RPMI8226 (cell line): ENCODE results near the gene HES4.

Source experiments
- DNase-seq: peaks from one replicate; pipeline ENCODE4 v3.0.0-alpha.2; 2015

Gene HES4, protein sequence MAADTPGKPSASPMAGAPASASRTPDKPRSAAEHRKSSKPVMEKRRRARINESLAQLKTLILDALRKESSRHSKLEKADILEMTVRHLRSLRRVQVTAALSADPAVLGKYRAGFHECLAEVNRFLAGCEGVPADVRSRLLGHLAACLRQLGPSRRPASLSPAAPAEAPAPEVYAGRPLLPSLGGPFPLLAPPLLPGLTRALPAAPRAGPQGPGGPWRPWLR

GRCh38 chr1:999725-1000356 is at the start of gene HES4:
TSS of gene HES4 (minus strand) at chr1:1000097. CDS start at chr1:999973, 124 bp downstream.
- DNase-seq, result peak; percentile 91

- no peak for DNase-seq
These were observed 48.9 kb upstream of the HES4 start for GRCh38 chr1:1048765-1049164.

DNA sequence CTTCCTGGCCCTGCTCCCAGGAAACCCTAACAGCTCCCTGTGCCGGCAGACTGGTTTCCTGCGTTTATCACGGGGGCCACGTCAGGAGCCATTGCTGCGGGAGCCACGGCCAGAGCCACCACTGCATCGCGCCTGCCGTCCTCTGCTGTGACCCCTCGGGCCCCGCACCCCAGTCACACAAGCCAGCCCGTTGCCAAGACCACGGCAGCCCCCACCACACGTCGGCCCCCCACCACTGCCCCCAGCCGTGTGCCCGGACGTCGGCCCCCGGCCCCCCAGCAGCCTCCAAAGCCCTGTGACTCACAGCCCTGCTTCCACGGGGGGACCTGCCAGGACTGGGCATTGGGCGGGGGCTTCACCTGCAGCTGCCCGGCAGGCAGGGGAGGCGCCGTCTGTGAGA is 48.1 kb upstream of the HES4 start:
- DNase-seq, result no peak

GRCh38 chr1:1047407-1047806 is 47.5 kb upstream of the HES4 start:
- DNase-seq, result no peak

DNA sequence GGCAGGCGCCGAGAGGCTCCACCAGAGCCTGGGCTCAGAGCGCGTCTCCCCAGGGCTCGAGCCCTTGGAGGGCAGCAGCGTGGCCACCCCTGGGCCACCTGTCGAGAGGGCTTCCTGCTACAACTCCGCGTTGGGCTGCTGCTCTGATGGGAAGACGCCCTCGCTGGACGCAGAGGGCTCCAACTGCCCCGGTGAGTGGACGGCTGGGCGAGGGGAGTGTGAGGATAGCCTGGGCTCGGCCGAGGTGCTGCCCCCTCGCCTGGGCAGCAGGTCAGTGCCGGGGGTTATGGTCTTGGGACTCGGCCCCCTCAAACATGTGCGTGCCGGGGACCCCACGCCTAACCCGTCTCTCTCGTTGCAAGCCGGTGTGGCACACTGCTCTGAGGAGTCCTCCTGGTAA is 46.9 kb upstream of the HES4 start:
- no peak for DNase-seq

DNA sequence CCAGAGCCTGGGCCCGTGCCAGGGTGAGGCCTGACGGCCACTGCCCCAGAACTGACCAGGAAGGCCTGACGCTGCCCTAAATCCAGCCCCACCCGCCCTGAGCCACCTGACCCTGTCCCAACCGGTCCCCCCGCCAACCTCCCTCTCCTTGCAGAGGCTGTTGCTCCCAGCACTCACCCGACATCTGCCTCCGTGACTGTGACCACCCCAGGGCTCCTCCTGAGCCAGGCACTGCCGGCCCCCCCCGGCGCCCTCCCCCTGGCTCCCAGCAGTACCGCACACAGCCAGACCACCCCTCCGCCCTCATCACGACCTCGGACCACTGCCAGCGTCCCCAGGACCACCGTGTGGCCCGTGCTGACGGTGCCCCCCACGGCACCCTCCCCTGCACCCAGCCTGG is 46.3 kb upstream of the HES4 start:
- DNase-seq, result no peak

DNA sequence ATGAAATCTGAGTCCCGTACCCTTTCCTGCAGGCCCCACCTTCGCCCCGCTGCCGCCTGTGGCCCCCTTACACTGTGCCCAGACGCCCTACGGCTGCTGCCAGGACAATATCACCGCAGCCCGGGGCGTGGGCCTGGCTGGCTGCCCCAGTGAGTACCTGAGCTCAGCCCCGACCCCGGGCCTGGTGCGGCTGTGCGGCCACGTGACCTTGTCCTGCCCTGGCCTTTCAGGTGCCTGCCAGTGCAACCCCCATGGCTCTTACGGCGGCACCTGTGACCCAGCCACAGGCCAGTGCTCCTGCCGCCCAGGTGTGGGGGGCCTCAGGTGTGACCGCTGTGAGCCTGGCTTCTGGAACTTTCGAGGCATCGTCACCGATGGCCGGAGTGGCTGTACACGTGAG is 45.2 kb upstream of the HES4 start:
- no peak for DNase-seq

DNA sequence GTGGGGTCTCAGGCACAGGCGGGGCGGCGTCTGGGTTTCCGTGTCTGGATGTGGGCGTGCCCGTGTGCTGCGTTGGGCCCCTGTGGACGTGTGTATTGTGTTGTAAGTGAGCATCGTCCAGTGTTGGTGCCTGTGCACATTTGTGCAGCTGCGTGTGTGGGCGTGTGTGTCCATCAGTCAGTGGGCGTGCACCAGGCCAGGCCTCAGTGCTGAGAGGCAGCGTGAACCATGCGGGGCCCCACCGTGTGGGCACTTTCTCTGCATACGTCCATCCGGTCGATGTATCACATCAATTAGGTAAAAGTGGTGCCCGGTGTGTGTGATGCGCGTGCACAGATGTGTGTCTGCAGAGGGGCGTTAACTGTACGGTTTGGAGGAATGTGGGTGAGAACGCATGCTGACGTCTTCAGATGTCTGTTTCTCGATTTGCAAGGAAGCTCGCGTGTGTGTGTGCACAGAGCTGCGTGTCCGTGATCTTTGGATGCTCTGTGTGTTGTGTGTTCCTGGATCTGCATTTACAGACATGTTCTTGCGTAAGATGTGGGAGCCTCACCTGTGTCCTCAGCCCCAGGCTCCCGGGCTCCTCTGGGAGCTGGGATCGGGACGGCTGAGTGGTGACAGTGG is 44.7 kb upstream of the HES4 start:
- DNase-seq, result no peak

DNA sequence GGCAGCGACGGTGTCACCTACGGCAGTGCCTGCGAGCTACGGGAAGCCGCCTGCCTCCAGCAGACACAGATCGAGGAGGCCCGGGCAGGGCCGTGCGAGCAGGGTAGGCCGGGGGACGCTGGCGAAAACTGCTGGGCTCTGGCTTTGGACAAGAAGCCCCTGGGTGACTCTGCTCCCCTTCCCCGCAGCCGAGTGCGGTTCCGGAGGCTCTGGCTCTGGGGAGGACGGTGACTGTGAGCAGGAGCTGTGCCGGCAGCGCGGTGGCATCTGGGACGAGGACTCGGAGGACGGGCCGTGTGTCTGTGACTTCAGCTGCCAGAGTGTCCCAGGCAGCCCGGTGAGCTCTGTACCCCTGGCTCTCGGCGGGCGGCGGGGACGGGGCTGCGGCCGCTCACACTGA is 44.0 kb upstream of the HES4 start:
- no peak for DNase-seq

DNA sequence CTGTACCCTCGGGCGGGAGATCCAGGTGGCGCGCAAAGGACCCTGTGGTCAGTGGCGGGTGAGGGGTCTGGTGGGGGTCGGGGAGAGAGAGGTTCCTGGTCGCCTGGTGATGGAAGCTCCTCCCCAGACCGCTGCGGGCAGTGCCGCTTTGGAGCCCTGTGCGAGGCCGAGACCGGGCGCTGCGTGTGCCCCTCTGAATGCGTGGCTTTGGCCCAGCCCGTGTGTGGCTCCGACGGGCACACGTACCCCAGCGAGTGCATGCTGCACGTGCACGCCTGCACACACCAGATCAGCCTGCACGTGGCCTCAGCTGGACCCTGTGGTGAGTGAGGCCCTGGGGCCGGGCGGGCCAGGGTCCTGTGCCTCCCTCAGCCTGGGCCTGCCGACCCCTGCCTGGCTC is 43.5 kb upstream of the HES4 start:
- no peak for DNase-seq

- no peak for DNase-seq
These were observed 42.9 kb upstream of the HES4 start for GRCh38 chr1:1042835-1043234.

GRCh38 chr1:1041873-1042272 is 42.0 kb upstream of the HES4 start:
- no peak for DNase-seq

GRCh38 chr1:1041092-1041523 is 41.2 kb upstream of the HES4 start:
- DNase-seq, result no peak

- DNase-seq, result peak; percentile 91
These were observed 40.4 kb upstream of the HES4 start for GRCh38 chr1:1040004-1040991.

- no peak for DNase-seq
These were observed 39.4 kb upstream of the HES4 start for GRCh38 chr1:1039145-1039910.

GRCh38 chr1:1038694-1039093 is 38.8 kb upstream of the HES4 start:
- peak; percentile 78 for DNase-seq

- DNase-seq, result peak; percentile 38
These were observed 37.8 kb upstream of the HES4 start for GRCh38 chr1:1037366-1038327.

- no peak for DNase-seq
These were observed 35.5 kb upstream of the HES4 start for GRCh38 chr1:1035291-1035943.

DNA sequence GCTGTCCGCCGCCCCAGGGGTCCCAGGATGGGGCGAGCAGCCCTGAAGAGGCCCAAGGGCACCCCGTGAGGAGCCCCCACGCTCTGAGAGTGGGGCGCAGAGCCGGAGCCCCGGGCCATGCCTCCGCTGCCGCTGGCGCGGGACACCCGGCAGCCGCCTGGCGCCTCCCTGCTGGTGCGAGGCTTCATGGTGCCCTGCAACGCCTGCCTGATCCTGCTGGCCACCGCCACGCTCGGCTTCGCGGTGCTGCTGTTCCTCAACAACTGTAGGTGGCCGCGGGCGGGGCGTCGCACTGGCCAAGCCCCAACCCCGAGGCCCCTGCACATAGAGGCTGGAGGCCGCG is 34.5 kb upstream of the HES4 start:
- no peak for DNase-seq

- no peak for DNase-seq
These were observed 34.0 kb upstream of the HES4 start for GRCh38 chr1:1033731-1034438.
